ENCODE results near the gene MRAP. TPM values are rescaled to one million over a fixed set of nuclear protein-coding genes. Genes with fewer than 3 reads are reported as not detected.

The MRAP gene
- total and polyA plus RNA-seq, 2 donors from 2014 or later: not detected

- TF ChIP-seq CTCF (IDR thresholded peaks at IDR 0.05; ENCODE audit: borderline replicate concordance, extremely low read depth, insufficient read depth): no peak
- Histone ChIP-seq H3K9me3 (ENCODE audit: control insufficient read depth in 2 of 3, insufficient read depth in 1 of 3, low read length in 3 of 3) (no peaks in the 10 kb centered on the region), H3K9ac (ENCODE audit: low read length in 3 of 3) (no peak overlapping the region), H3K36me3 (ENCODE audit: control insufficient read depth in 2 of 3, insufficient read depth in 3 of 3, low read length in 3 of 3) (peaks cover 9 to 61% (median 32%) of the 10 kb centered on the region in 3 donors), H3K27ac (ENCODE audit: low read depth in 2 of 2, low read length in 2 of 2) (no peak overlapping the region), H3K4me1 (ENCODE audit: control insufficient read depth in 2 of 3, insufficient read depth in 2 of 3, low read depth in 1 of 3, low read length in 3 of 3) (peaks cover 0 to 2% (median 0%) of the 10 kb centered on the region in 3 donors), H3K4me3 (ENCODE audit: low read length in 3 of 3) (no peak overlapping the region), H3K27me3 (ENCODE audit: control insufficient read depth, insufficient read depth, low read length) (no peaks in the 10 kb centered on the region)
- FAIRE-seq (no peak), DNase-seq (no peak)
- intact Hi-C loops (cut with DNase I): no loop called here
Measured at GRCh38 chr21:32322103-32322502, 23.4 kb downstream of the MRAP start.

- Histone ChIP-seq H3K27ac (ENCODE audit: low read depth in 2 of 2, low read length in 2 of 2) (no peak overlapping the region), H3K9me3 (ENCODE audit: control insufficient read depth in 2 of 3, insufficient read depth in 1 of 3, low read length in 3 of 3) (no peaks in the 10 kb centered on the region), H3K36me3 (ENCODE audit: control insufficient read depth in 2 of 3, insufficient read depth in 3 of 3, low read length in 3 of 3) (peaks cover 11 to 55% (median 32%) of the 10 kb centered on the region in 3 donors), H3K9ac (ENCODE audit: low read length in 3 of 3) (no peak overlapping the region), H3K27me3 (ENCODE audit: control insufficient read depth, insufficient read depth, low read length) (no peaks in the 10 kb centered on the region), H3K4me3 (ENCODE audit: low read length in 3 of 3) (no peak overlapping the region), H3K4me1 (ENCODE audit: control insufficient read depth in 2 of 3, insufficient read depth in 2 of 3, low read depth in 1 of 3, low read length in 3 of 3) (peaks cover 0 to 2% (median 0%) of the 10 kb centered on the region in 3 donors)
- no peak for TF ChIP-seq CTCF (IDR thresholded peaks at IDR 0.05; ENCODE audit: borderline replicate concordance, extremely low read depth, insufficient read depth)
- FAIRE-seq (no peak), DNase-seq (no peak)
- intact Hi-C loops (cut with DNase I): no loop called here
Measured at GRCh38 chr21:32322676-32323075, 24.0 kb downstream of the MRAP start.

- Histone ChIP-seq H3K4me3 (ENCODE audit: low read length in 3 of 3) (no peak overlapping the region), H3K9me3 (ENCODE audit: control insufficient read depth in 2 of 3, insufficient read depth in 1 of 3, low read length in 3 of 3) (no peaks in the 10 kb centered on the region), H3K9ac (ENCODE audit: low read length in 3 of 3) (no peak overlapping the region), H3K27me3 (ENCODE audit: control insufficient read depth, insufficient read depth, low read length) (no peaks in the 10 kb centered on the region), H3K36me3 (ENCODE audit: control insufficient read depth in 2 of 3, insufficient read depth in 3 of 3, low read length in 3 of 3) (peaks cover 16 to 32% (median 27%) of the 10 kb centered on the region in 3 donors), H3K4me1 (ENCODE audit: control insufficient read depth in 2 of 3, insufficient read depth in 2 of 3, low read depth in 1 of 3, low read length in 3 of 3) (no peaks in the 10 kb centered on the region), H3K27ac (ENCODE audit: low read depth in 2 of 2, low read length in 2 of 2) (no peak overlapping the region)
- no peak for FAIRE-seq
- TF ChIP-seq CTCF (IDR thresholded peaks at IDR 0.05; ENCODE audit: borderline replicate concordance, extremely low read depth, insufficient read depth): no peak
- DNase-seq: no peak
- intact Hi-C loops (cut with DNase I): no loop called here
Measured at GRCh38 chr21:32325706-32326105, 27.1 kb downstream of the MRAP start.

- Histone ChIP-seq H3K9ac (ENCODE audit: low read length in 3 of 3) (no peak overlapping the region), H3K27ac (ENCODE audit: low read depth in 2 of 2, low read length in 2 of 2) (peak overlapping the region; percentile 67 to 88), H3K36me3 (ENCODE audit: control insufficient read depth in 2 of 3, insufficient read depth in 3 of 3, low read length in 3 of 3) (peaks cover 15 to 32% (median 22%) of the 10 kb centered on the region in 3 donors), H3K9me3 (ENCODE audit: control insufficient read depth in 2 of 3, insufficient read depth in 1 of 3, low read length in 3 of 3) (no peaks in the 10 kb centered on the region), H3K4me1 (ENCODE audit: control insufficient read depth in 2 of 3, insufficient read depth in 2 of 3, low read depth in 1 of 3, low read length in 3 of 3) (no peaks in the 10 kb centered on the region), H3K4me3 (ENCODE audit: low read length in 3 of 3) (no peak overlapping the region), H3K27me3 (ENCODE audit: control insufficient read depth, insufficient read depth, low read length) (no peaks in the 10 kb centered on the region)
- DNase-seq: peak in 2 of 5 donors; percentile 9 to 69
- peak; percentile 49 for FAIRE-seq
- intact Hi-C loops (cut with DNase I): no loop called here
- no peak for TF ChIP-seq CTCF (IDR thresholded peaks at IDR 0.05; ENCODE audit: borderline replicate concordance, extremely low read depth, insufficient read depth)
Measured at GRCh38 chr21:32328595-32328994, 29.9 kb downstream of the MRAP start.
